HepG2 (cell line): ENCODE data around the gene MEMO1. TPM values are rescaled to one million over a fixed set of nuclear protein-coding genes. Genes with fewer than 3 reads are reported as not detected.

ENCODE experiments used
- ATAC-seq: fragments of 200-7000 bp; cut with Tn5 transposase; 3 replicates; pipeline ENCODE4 v1.9.1; 2020; ENCODE audit warnings: mild to moderate bottlenecking, moderate library complexity
- BruUV-seq: library from RNA; stranded (reverse); fragments of 400-500 nt; replicated peaks from 2 replicates; lab custom pipeline; 2021; lab: Mats Ljungman, UMichigan
- CTCF ChIA-PET: fragments of 300-600 bp; formaldehyde crosslinking; extraction: SDS; loops from one replicate; lab custom pipeline; 2021; ENCODE audit warnings: low total read pairs, inconsistent platforms, low intra/inter-chr PET ratio; lab: Yijun Ruan, JAX
- POLR2A ChIA-PET: fragments of 350-600 bp; sonication (Branson Sonifier 250); formaldehyde crosslinking; loops from one replicate; lab custom pipeline; 2020; ENCODE audit warnings: antibody characterized with exemption, inconsistent platforms; lab: Yijun Ruan, JAX
- DNase-seq: peaks from one replicate; pipeline ENCODE4 v3.0.0-alpha.2; 2015; ENCODE audit warnings: low spot score
- FAIRE-seq: peaks from 3 replicates; lab custom pipeline; 2011; peaks lifted over from hg19 to GRCh38; lab: Jason Lieb, UNC
- H2AFZ ChIP-seq: one replicate; pipeline ENCODE4 v1.6.1; 2011; ENCODE audit warnings: low read length, inconsistent platforms
- H3K27ac ChIP-seq: fragments of 300-600 bp; 3 replicates; pipeline ENCODE4 v1.8.0; 2011; ENCODE audit warnings: mixed run types, mild to moderate bottlenecking, mixed read lengths, low read length, inconsistent platforms; ENCODE audit not compliant: insufficient read depth; ENCODE audit errors: extremely low read length
- H3K27me3 ChIP-seq, 2 experiments: fragments of 200-600 bp in 1 of 2; 2 replicates in 1 of 2; 3 replicates in 1 of 2; pipeline versions ENCODE4 v1.6.0 to v1.8.0; 2011; ENCODE audit warnings: low read length in 2 of 2, mild to moderate bottlenecking in 2 of 2, moderate library complexity in 2 of 2, inconsistent platforms in 1 of 2; ENCODE audit not compliant: insufficient read depth in 2 of 2, control insufficient read depth in 1 of 2
- H3K36me3 ChIP-seq, 2 experiments: fragments of 200-600 bp in 1 of 2; replicated peaks in 1 of 2; 2 replicates in 1 of 2; 3 replicates in 1 of 2; pipeline versions ENCODE4 v1.5.1 to v1.8.0; 2011; ENCODE audit warnings: low read length in 2 of 2, inconsistent platforms in 1 of 2; ENCODE audit not compliant: insufficient read depth in 2 of 2, control insufficient read depth in 1 of 2
- H3K4me1 ChIP-seq: 2 replicates; pipeline ENCODE4 v1.5.1; 2012; ENCODE audit warnings: low read length, inconsistent platforms; ENCODE audit not compliant: insufficient read depth
- H3K4me2 ChIP-seq: 2 replicates; pipeline ENCODE4 v1.6.0; 2011; ENCODE audit warnings: low read depth, low read length, inconsistent platforms
- H3K4me3 ChIP-seq, 3 experiments: fragments of 200-600 bp in 1 of 3; sonication (generic), shearing (Covaris generic) in 1 of 3; replicated peaks in 1 of 3; 2 replicates each; pipeline ENCODE4 v1.5.1; 2011 to 2016; ENCODE audit warnings: low read length in 3 of 3, inconsistent platforms in 2 of 3, low read depth in 2 of 3, mild to moderate bottlenecking in 2 of 3, control low read depth in 1 of 3, mixed read lengths in 1 of 3; ENCODE audit not compliant: insufficient read depth in 1 of 3
- H3K79me2 ChIP-seq: one replicate; pipeline ENCODE4 v1.6.1; 2011; ENCODE audit warnings: low read length, inconsistent platforms; ENCODE audit not compliant: insufficient read depth
- H3K9ac ChIP-seq: 2 replicates; pipeline ENCODE4 v1.6.0; 2011; ENCODE audit warnings: mild to moderate bottlenecking, low read depth, low read length, inconsistent platforms; ENCODE audit not compliant: insufficient read depth
- H3K9me3 ChIP-seq: 2 replicates; pipeline ENCODE4 v1.5.1; 2012; ENCODE audit warnings: mild to moderate bottlenecking, low read length
- H4K20me1 ChIP-seq: 2 replicates; pipeline ENCODE4 v1.6.0; 2011; ENCODE audit warnings: inconsistent platforms, mild to moderate bottlenecking, low read length, moderate library complexity; ENCODE audit not compliant: insufficient read depth
- ARID5B ChIP-seq: IDR thresholded peaks from 2 replicates; pipeline ENCODE4 v1.4.0; 2020; ENCODE audit warnings: mild to moderate bottlenecking, missing genetic modification reagents
- CENPT ChIP-seq: sonication (generic); formaldehyde crosslinking; IDR thresholded peaks from 2 replicates; pipeline ENCODE4 v1.8.0; 2022; ENCODE audit warnings: low read depth, mild to moderate bottlenecking, moderate library complexity, missing genetic modification reagents
- KDM2A ChIP-seq: sonication (generic); formaldehyde crosslinking; IDR thresholded peaks from 2 replicates; pipeline ENCODE4 v1.4.0; 2020; ENCODE audit warnings: low read depth, missing genetic modification reagents, borderline replicate concordance
- KDM3A ChIP-seq: IDR thresholded peaks from 2 replicates; pipeline ENCODE4 v1.6.1; 2018; ENCODE audit warnings: low read depth, missing compliant biosample characterization
- MAFF ChIP-seq: IDR thresholded peaks from 2 replicates; pipeline ENCODE4 v1.6.1; 2011; ENCODE audit warnings: low read depth, low read length, improper control_type of control experiment
- MAFG ChIP-seq: sonication (generic); formaldehyde crosslinking; IDR thresholded peaks from 2 replicates; pipeline ENCODE4 v1.5.1; 2020; ENCODE audit warnings: mild to moderate bottlenecking, missing genetic modification reagents
- MBD4 ChIP-seq: IDR thresholded peaks from 2 replicates; pipeline ENCODE4 v1.6.1; 2012; ENCODE audit warnings: low read length, inconsistent platforms, borderline replicate concordance
- MBNL3 ChIP-seq: fragments of 250-450 bp; sonication (Bioruptor Pico); conservative IDR thresholded peaks from 2 replicates; pipeline ENCODE4 v1.8.0; 2022; ENCODE audit warnings: mild to moderate bottlenecking, inconsistent platforms
- NFATC3 ChIP-seq: sonication (generic); formaldehyde crosslinking; IDR thresholded peaks from 2 replicates; pipeline ENCODE4 v1.5.1; 2020; ENCODE audit warnings: mild to moderate bottlenecking, missing genetic modification reagents
- NFE2 ChIP-seq: sonication (generic); formaldehyde crosslinking; IDR thresholded peaks from 2 replicates; pipeline ENCODE4 v1.4.0; 2020; ENCODE audit warnings: missing genetic modification reagents
- RFX1 ChIP-seq: fragments of 450-650 bp; IDR thresholded peaks from 2 replicates; pipeline ENCODE4 v1.6.1; 2017
- SAP130 ChIP-seq: IDR thresholded peaks from 2 replicates; pipeline ENCODE4 v1.6.1; 2016; ENCODE audit warnings: low read depth
- TFDP2 ChIP-seq: sonication (generic); formaldehyde crosslinking; IDR thresholded peaks from 2 replicates; pipeline ENCODE4 v1.4.0; 2020; ENCODE audit warnings: missing genetic modification reagents
- ZBTB4 ChIP-seq: sonication (generic); formaldehyde crosslinking; IDR thresholded peaks from 2 replicates; pipeline ENCODE4 v1.4.0; 2020; ENCODE audit warnings: missing genetic modification reagents, mild to moderate bottlenecking, borderline replicate concordance
- ZNF331 ChIP-seq: sonication (generic); formaldehyde crosslinking; IDR thresholded peaks from 2 replicates; pipeline ENCODE4 v1.4.0; 2020; ENCODE audit warnings: missing genetic modification reagents
- ZNF367 ChIP-seq: sonication (generic); formaldehyde crosslinking; IDR thresholded peaks from 2 replicates; pipeline ENCODE4 v1.4.0; 2020; ENCODE audit warnings: missing genetic modification reagents, borderline replicate concordance
- ZNF614 ChIP-seq: IDR thresholded peaks from 2 replicates; pipeline ENCODE4 v1.6.1; 2018; ENCODE audit warnings: missing biosample characterization, missing genetic modification reagents, inconsistent platforms, borderline replicate concordance
- ZNF629 ChIP-seq: sonication (generic); formaldehyde crosslinking; conservative IDR thresholded peaks from 2 replicates; pipeline ENCODE4 v1.5.0; 2020; ENCODE audit warnings: missing genetic modification reagents
- ZNF83 ChIP-seq: sonication (generic); formaldehyde crosslinking; IDR thresholded peaks from 2 replicates; pipeline ENCODE4 v1.4.0; 2020; ENCODE audit warnings: missing genetic modification reagents, mild to moderate bottlenecking, borderline replicate concordance
- WGBS: methylation state at CpG from one replicate; pipeline ENCODE4 v1.1.6; 2017; ENCODE audit warnings: low lambda C conversion rate; 5-methylcytosine and 5-hydroxymethylcytosine counted together
- in situ Hi-C: cut with HindIII; loops from 2 replicates; pipeline ENCODE4 v1.10.0; 2017; ENCODE audit warnings: low pct_unique_long_range_greater_than_20kb; ENCODE audit not compliant: extremely low pct_ligation_motif_present
- intact Hi-C: fragments of 100-400 bp; cut with micrococcal nuclease; formaldehyde crosslinking; loops from one replicate; pipeline ENCODE4 v1.10.0; 2022; ENCODE audit not compliant: unreplicated experiment
- polyA plus RNA-seq, 8 experiments: library from polyadenylated mRNA; depleted of rRNA in 3 of 8; stranded (reverse) in 7 of 8; unstranded in 1 of 8; fragments of >200 nt; fragmentation: Illumina TruSeq in 4 of 8; extraction: Trizol in 4 of 8; gene quantifications; 2 replicates each; pipeline versions ENCODE4 v1.2.1 to v1.2.3, GENCODE V29; 2011 to 2016; ENCODE audit warnings: low read depth in 4 of 8, missing spikeins in 1 of 8, mixed read lengths in 1 of 8; ENCODE audit not compliant: insufficient read depth in 1 of 8
- total RNA-seq, 5 experiments: library from RNA; depleted of rRNA; stranded (reverse); fragments of >200 nt; fragmentation: Illumina TruSeq; extraction: Trizol; gene quantifications; 2 replicates each; pipeline ENCODE4 v1.2.3, GENCODE V29; 2016; ENCODE audit warnings: low read depth in 1 of 5

The MEMO1 gene
- total and polyA plus RNA-seq, 2 of the 13 experiments (the other 11 are each of a cell fraction or from before 2014, with no cell fraction given): 69.8 to 81.6 TPM

GRCh38 chr2:32058130-32058529, 47.3 kb upstream of the MEMO1 start:
- POLR2A ChIA-PET: interaction anchor here (0.6 to 2.9 kb wide), 3 partner anchors 16 to 92 kb away, joined by 3 to 8 read pairs (median 4); partner anchors contain the start of gene DPY30
- Histone ChIP-seq H2AFZ (no peak overlapping the region), H3K4me2 (no peak overlapping the region), H3K4me1 (peaks cover 20% of the 10 kb centered on the region), H3K27me3 (no peaks in the 10 kb centered on the region; a peak in 1 of 5 replicates), H3K36me3 (no peaks in the 10 kb centered on the region), H3K9me3 (no peaks in the 10 kb centered on the region), H3K9ac (no peak overlapping the region), H4K20me1 (no peaks in the 10 kb centered on the region), H3K4me3 (no peak overlapping the region), H3K79me2 (no peaks in the 10 kb centered on the region), H3K27ac (no peak overlapping the region)
- ATAC-seq (peak; percentile 7; the same call in 1 of the 3 replicates), FAIRE-seq (no peak), DNase-seq (peak; percentile 61)
- 48% methylated on average over 2 of the region's 2 CpGs for WGBS
- no TSS peak for BruUV-seq
- in situ Hi-C loops (no loop called here), intact Hi-C loops (no loop called here)
- CTCF ChIA-PET: no interaction called here
- TF ChIP-seq MBD4 (no peak), NFE2 (CRISPR knock-in tag) (peak; percentile 61; the same call in 1 of the 2 replicates), KDM3A (CRISPR knock-in tag) (no peak), MAFF (peak; percentile 89), NFATC3 (no peak), ZNF629 (no peak), ZNF367 (CRISPR knock-in tag) (no peak), RFX1 (no peak), ZNF614 (CRISPR knock-in tag) (peak; percentile 45; the same call in 1 of the 2 replicates), KDM2A (CRISPR knock-in tag) (no peak), ZNF331 (peak; percentile 100), ZNF83 (CRISPR knock-in tag) (no peak), TFDP2 (CRISPR knock-in tag) (no peak), MBNL3 (CRISPR knock-in tag) (no peak), ZBTB4 (CRISPR knock-in tag) (no peak), ARID5B (CRISPR knock-in tag) (peak; percentile 17; the same call in 1 of the 2 replicates), CENPT (CRISPR knock-in tag) (no peak), SAP130 (CRISPR knock-in tag) (peak; percentile 40; the same call in 1 of the 2 replicates), MAFG (CRISPR knock-in tag) (peak; percentile 62; the same call in 1 of the 2 replicates)
